Measurements from ENCODE around the gene MPST.
"Not testable (repeated sequence)": the region's sequence is repeated elsewhere in the genome, so short reads cannot be mapped to it uniquely, and the experiment has no call there.

Gene MPST

DNA sequence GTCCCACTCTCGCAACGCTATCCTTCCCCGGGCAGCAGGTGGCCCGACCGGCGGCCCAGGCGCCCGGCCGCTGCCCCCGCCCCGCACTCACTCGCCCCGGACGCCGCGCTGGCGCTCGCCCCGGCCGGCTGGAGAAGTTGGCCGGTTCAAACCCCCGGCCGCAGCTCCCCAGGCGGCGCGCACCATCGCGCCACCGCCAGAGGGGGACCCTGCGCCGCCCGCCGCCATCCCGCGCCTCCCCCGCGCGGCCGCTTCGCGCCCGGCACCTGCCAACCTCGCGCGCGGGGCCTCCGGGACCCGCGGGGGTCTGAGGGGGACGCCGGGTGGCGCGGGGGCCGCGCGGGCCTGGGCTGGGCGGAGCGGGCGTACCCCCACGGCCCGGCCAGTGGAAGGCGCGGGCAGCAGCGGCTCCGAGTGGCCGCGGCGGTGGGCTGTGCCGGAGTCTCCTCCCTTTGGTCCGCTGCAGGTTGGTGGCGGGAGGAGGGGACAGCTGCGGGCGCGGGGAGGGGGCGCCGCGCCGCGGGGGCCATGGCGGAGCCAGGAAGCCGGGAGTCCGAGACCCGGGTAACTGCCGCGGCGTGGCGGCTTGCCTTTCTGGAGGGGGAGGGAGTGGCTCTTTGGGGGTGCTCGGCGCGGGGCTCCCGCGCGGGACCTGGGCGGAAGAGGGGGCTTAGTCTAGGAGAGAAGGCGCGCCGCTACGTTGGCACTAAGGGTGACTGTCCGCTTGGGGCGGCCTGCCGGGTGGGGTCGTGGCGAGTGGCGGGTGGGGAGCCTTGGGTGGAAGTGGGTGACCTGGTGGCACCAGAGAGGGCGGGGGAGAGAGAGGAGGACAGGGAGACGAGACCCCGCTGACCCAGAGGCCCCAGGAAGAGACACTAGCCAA, at the start of gene MPST, which contains the start of gene TST:
Gene MPST (plus strand): TSS at position 434 of the 883 bp plus-strand sequence. CDS start 95 bp downstream, at position 529.
Gene TST (minus strand): TSS at position 139 of the 883 bp plus-strand sequence. CDS start 715 bp downstream, outside the sequence.
- DNase-seq, result peak; percentile 49

DNA sequence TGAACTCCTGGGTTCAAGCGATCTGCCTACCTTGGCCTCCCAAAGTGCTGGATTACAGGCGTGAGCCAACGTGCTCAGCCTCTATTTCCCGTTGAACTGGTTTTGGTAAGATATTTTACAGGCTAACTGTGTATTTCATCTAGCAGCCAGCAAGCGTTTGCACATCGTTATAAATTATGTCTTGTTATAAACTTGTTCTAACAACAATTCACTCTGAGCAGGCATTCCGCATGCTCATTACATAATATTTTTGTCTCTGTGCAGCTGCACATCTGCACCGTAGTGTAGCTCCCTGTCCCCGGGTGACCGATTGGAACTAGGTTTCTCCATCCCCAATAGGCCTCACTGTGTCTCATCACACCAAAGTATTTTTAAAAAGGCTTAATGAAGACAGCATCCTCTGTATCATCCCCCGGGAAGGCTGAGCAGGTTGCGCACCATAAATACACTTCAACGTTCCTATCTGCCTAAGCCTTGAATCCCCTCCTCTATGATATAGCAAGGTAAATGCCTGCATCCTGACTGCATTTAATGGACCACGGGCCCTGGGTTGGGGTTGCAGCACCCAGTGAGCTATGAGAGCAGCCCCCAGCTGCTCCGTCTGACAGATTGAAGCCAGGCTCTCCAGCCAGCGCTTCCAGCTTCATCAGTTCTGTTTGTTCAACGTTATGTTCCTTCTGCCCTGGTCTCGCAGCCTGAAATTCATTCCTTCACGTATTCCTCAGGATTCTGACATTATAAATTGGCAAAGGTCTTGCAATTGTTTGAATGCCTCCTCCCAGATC, 48.0 kb upstream of the MPST start:
- DNase-seq, result no peak

- DNase-seq, result no peak
Observed at GRCh38 chr22:36976606-36977005, 42.9 kb upstream of the MPST start.

DNA sequence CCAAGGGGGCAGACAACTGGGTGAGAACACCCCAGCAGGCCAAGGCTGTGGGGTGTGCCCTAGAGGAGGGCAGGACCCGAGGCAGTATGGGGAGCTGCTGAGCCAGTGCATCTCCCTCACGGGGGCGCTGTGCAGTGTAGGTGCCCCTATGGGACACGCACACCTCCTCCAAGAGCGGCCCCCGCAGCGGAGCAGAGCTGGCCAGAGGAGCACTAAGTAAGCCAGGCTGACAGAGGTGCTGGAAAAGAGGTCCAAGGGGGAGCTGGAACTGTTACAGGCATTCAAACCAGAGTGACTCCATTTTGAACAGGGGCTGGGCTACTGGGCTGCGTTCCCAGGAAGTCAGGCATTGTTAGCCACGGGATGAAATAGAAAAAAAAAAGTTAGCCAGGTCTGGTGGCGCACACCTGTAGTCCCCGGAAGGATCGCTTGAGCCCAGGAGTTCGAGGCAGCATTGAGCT, 42.1 kb upstream of the MPST start:
- DNase-seq, result no peak

GRCh38 chr22:36977947-36978660, 41.4 kb upstream of the MPST start:
- DNase-seq, result peak; percentile 92

- no peak for DNase-seq
Observed at GRCh38 chr22:36979016-36979910, 40.3 kb upstream of the MPST start.

GRCh38 chr22:36981247-36981775, 38.2 kb upstream of the MPST start:
- DNase-seq, result no peak

DNA sequence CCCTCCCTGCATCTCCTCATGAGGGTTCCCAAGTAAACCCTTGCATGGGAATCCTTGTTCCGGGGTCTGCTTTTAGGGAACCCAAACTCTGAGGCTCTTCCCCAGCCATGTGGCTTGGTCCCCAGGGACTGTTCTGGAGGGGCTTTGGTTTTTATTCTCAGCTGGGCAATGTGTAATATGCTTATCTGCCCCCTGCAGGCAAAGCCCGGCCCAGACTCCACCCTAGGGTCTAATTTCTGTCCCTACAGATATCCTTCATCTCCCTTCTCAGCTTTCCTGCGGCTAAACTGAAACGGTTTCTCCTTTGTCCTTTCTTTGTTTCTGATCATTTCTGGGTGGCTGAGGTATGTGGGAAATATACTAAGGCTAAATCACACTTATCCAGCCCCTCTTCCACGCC, 37.4 kb upstream of the MPST start:
- DNase-seq, result no peak

DNA sequence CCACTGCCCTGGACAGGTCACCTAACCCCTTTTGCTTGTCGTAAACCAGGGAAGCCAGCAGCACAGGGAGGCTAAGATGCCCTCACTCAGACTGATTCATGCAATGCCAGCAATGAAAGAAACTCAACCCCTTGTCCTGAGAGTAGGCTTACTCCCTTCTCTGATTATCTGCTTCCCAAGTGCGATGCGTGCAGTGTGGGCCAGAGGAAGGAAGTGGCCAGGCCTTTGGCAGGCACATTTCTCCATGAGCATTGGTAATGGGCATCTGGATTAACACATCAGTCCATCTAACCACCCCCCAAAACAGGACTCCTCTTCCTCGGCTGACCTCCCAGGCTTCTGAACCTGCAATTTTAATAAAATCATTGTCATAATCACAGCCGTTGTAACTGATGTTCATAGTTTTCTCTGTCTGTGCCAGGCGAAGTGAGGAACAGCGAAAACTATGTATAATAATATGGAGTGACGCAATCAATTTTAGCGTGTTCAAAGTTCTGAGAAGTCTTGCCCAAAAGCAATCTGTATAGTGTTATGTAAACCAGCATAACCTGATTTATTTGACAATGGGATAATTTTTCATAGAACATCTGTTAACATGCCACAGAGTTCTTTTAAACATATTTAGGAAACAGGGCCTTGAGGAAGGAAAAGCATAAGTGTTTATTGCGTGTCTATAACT, 34.2 kb upstream of the MPST start:
- no peak for DNase-seq

GRCh38 chr22:36986242-36986821, 33.2 kb upstream of the MPST start:
- DNase-seq, result no peak

- no peak for DNase-seq
Observed at GRCh38 chr22:36988075-36988832, 31.3 kb upstream of the MPST start.

DNA sequence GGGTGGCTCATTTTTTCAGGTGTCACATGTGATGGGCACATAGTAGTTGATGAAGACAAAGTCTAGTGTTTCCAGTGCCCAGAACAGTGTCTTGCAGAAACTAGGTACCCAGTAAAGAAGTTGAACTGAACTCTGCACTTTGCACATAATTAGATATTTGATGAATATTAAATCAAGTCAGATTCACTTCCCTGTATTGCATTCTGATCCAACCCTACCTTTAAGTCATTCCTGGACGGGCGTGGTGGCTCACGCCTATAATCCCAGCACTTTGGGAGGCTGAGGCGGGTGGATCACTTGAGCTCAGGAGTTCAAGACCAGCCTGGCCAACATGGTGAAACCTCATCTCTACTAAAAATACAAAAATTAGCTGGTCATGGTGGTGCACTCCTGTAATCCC, 30.5 kb upstream of the MPST start:
- not testable (repeated sequence) for DNase-seq

GRCh38 chr22:36990457-36990856, 29.1 kb upstream of the MPST start:
- DNase-seq, result no peak

DNA sequence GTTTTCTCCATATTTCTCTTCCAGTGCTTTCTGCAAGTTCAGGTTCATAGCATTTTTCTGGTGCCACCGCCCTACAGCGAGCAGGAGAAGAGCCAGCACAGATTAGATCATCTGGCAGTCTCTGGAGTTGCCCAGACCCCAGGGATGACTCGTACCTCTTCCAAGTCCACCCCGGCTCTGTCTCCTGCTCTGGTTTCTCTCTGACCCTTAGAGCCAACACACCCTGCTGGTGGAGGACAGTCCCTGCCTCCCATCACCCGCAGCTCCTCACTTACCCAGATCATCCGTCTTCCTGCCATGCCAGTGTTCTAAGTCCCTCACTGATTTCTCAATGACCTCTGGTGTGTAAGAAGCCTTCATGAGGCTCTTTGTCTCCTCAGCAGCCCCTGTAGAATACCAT, 28.3 kb upstream of the MPST start:
- no peak for DNase-seq

DNA sequence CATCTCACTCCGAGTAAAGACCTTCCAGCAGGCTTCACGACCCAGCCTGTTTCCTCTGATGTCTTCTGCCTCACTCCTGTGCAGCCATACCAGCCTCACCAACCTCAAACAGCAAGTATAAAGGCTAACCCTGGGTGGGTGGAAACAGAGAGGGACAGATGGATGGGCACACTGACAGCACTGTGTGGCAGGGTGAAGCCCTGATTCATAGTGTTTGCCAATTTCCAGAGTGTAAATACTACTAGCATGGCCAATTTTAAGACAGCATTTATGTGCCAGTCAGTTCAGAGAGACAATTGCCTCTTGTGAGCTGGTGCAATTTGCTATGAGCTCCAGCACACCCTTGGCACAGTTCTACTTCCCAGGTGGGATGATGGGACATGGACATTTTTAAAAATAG, 21.8 kb upstream of the MPST start:
- no peak for DNase-seq

DNA sequence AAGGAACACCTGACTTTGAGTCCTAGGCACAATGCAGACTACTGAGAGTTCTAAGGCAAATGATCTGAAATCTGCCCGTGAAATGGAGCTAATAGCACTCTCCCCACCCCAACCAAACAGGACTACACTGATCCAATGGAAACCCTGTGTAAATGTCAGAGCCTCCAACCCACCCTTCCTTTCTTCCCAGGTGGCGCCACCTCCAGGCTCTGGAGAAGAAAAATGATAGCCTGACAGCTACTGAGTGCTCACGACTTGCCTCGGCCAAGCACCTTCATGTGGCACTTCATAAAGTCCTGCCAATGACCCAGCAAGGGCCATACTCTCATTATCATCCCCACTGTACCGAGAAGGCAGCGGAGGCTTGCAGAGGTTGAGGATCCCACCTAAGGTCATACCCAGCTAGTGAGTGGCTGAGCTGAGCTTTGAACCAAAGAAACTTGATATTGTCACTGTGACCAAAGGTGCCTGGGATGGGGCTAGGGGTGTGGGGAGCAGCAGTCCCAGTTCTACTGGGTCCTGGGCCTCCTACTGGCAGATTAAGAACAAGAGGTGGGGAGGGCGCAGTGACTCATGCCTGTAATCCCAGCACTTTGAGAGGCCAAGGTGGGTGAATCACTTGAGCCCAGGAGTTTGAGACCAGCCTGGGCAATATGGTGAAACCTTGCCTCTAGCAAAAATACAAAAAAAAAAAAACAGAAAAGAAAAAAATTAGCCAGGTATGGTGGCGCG, 20.8 kb upstream of the MPST start:
- no peak for DNase-seq

DNA sequence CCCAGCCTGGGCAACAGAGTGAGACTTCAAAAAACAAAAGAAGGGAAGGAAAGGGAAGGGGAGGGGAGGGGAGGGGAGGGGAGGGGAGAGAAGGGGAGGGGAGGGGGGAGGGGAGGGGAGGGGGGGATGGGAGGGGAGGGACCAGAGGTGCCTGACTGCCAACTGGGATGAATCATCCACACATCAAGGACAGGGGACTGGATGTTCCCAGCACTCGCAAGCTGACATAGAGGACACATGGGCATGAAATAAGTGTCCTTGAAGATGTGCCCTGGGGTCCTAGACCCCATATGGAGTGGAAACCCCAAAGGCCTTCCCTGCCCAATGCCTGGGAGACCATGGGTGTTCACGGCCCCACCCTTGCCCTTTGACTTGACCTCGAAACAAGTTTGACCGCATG, 20.1 kb upstream of the MPST start:
- no peak for DNase-seq

- no peak for DNase-seq
Observed at GRCh38 chr22:37000676-37001534, 18.6 kb upstream of the MPST start.

Data from NCI-H2171 (cell line).